Measurements from ENCODE around the gene SPOCK2. TPM values are rescaled to one million over a fixed set of nuclear protein-coding genes. Genes with fewer than 3 reads are reported as not detected.

Gene SPOCK2
- total and polyA plus RNA-seq, 2 of the 13 experiments (the other 11 are each of a cell fraction or from before 2014, with no cell fraction given), result 8.6 to 30.6 TPM

- TF ChIP-seq, protein P1, sequence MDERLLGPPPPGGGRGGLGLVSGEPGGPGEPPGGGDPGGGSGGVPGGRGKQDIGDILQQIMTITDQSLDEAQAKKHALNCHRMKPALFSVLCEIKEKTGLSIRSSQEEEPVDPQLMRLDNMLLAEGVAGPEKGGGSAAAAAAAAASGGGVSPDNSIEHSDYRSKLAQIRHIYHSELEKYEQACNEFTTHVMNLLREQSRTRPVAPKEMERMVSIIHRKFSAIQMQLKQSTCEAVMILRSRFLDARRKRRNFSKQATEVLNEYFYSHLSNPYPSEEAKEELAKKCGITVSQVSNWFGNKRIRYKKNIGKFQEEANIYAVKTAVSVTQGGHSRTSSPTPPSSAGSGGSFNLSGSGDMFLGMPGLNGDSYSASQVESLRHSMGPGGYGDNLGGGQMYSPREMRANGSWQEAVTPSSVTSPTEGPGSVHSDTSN (CRISPR knock-in tag; IDR thresholded peaks at IDR 0.05), result no peak
- TF ChIP-seq HIVEP1 (CRISPR knock-in tag; IDR thresholded peaks at IDR 0.05) (no peak), SKIL (CRISPR knock-in tag; IDR thresholded peaks at IDR 0.05; ENCODE audit: borderline replicate concordance) (peak; percentile 95), TEAD2 (CRISPR knock-in tag; IDR thresholded peaks at IDR 0.05) (no peak), SOX5 (CRISPR knock-in tag; IDR thresholded peaks at IDR 0.05; ENCODE audit: borderline replicate concordance) (peak; percentile 99), TMF1 (CRISPR knock-in tag; IDR thresholded peaks at IDR 0.05; ENCODE audit: low read depth) (no peak), ZNF546 (CRISPR knock-in tag; conservative IDR thresholded peaks at IDR 0.05) (no peak), KDM5B (CRISPR knock-in tag; IDR thresholded peaks at IDR 0.05; ENCODE audit: borderline replicate concordance) (no peak), SKI (IDR thresholded peaks at IDR 0.05; ENCODE audit: partially characterized antibody) (peak; percentile 89), FIP1L1 (IDR thresholded peaks at IDR 0.05; ENCODE audit: borderline replicate concordance, insufficient read depth, low read depth, low read length) (no peak), REPIN1 (CRISPR knock-in tag; IDR thresholded peaks at IDR 0.05; ENCODE audit: borderline replicate concordance, low read depth) (peak; percentile 19; the same call in 1 of the 2 replicates), MYC (CRISPR knock-in tag; IDR thresholded peaks at IDR 0.05; ENCODE audit: borderline replicate concordance) (peak; percentile 68; the same call in 1 of the 2 replicates), CHD4 (IDR thresholded peaks at IDR 0.05; ENCODE audit: borderline replicate concordance, low read length) (peak; percentile 86; the same call in 1 of the 2 replicates), PHF8 (CRISPR knock-in tag; IDR thresholded peaks at IDR 0.05) (no peak), ZBTB10 (CRISPR knock-in tag; IDR thresholded peaks at IDR 0.05; ENCODE audit: borderline replicate concordance) (no peak), KDM6A (CRISPR knock-in tag; IDR thresholded peaks at IDR 0.05; ENCODE audit: low read depth) (peak; percentile 79), KAT8 (CRISPR knock-in tag; IDR thresholded peaks at IDR 0.05) (peak; percentile 43; the same call in 1 of the 2 replicates), NFE2L2 (IDR thresholded peaks at IDR 0.05; ENCODE audit: low read length) (no peak), ZNF652 (CRISPR knock-in tag; IDR thresholded peaks at IDR 0.05; ENCODE audit: borderline replicate concordance, low read depth) (peak; percentile 62; the same call in 1 of the 2 replicates), HOXA3 (CRISPR knock-in tag; IDR thresholded peaks at IDR 0.05) (peak; percentile 62; the same call in 1 of the 2 replicates), KLF9 (CRISPR knock-in tag; IDR thresholded peaks at IDR 0.05; ENCODE audit: low read depth) (0 out of 2 replicates have a peak, but pooled peaks have one; percentile 37), GPN1 (CRISPR knock-in tag; IDR thresholded peaks at IDR 0.05; ENCODE audit: borderline replicate concordance) (no peak)
- TF ChIP-seq, protein P2, sequence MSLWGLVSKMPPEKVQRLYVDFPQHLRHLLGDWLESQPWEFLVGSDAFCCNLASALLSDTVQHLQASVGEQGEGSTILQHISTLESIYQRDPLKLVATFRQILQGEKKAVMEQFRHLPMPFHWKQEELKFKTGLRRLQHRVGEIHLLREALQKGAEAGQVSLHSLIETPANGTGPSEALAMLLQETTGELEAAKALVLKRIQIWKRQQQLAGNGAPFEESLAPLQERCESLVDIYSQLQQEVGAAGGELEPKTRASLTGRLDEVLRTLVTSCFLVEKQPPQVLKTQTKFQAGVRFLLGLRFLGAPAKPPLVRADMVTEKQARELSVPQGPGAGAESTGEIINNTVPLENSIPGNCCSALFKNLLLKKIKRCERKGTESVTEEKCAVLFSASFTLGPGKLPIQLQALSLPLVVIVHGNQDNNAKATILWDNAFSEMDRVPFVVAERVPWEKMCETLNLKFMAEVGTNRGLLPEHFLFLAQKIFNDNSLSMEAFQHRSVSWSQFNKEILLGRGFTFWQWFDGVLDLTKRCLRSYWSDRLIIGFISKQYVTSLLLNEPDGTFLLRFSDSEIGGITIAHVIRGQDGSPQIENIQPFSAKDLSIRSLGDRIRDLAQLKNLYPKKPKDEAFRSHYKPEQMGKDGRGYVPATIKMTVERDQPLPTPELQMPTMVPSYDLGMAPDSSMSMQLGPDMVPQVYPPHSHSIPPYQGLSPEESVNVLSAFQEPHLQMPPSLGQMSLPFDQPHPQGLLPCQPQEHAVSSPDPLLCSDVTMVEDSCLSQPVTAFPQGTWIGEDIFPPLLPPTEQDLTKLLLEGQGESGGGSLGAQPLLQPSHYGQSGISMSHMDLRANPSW (CRISPR knock-in tag; IDR thresholded peaks at IDR 0.05; ENCODE audit: borderline replicate concordance), result no peak
These were observed 10.0 kb upstream of the SPOCK2 start (continued) for GRCh38 chr10:72098301-72098835.

All from HepG2 (cell line).